Stimulated activated CD8-positive, alpha-beta memory T cell treated with anti-CD3 and anti-CD28 coated beads, Interleukin-12 subunit alpha, Interleukin-12 subunit beta, amount 100 ng/mL, for 24 hours (primary cell): Measurements from ENCODE around the gene ARAP2.

Experiments
- DNase-seq: peaks from one replicate; pipeline ENCODE4 v3.0.0-alpha.2; 2020; ENCODE audit errors: extremely low read depth

Gene ARAP2

GRCh38 chr4:36128689-36129088, 115.6 kb downstream of the ARAP2 start:
- DNase-seq: no peak

- no peak for DNase-seq
These were observed 120.4 kb downstream of the ARAP2 start for GRCh38 chr4:36123906-36124305.

- no peak for DNase-seq
These were observed 129.0 kb downstream of the ARAP2 start for GRCh38 chr4:36115312-36115711.

GRCh38 chr4:36111172-36111571, 133.1 kb downstream of the ARAP2 start:
- no peak for DNase-seq

- DNase-seq: no peak
These were observed 144.8 kb downstream of the ARAP2 start for GRCh38 chr4:36099509-36099908.

GRCh38 chr4:36094995-36095394, 149.3 kb downstream of the ARAP2 start:
- DNase-seq: no peak

- no peak for DNase-seq
These were observed 152.3 kb downstream of the ARAP2 start for GRCh38 chr4:36091997-36092396.

GRCh38 chr4:36088542-36088941, 155.8 kb downstream of the ARAP2 start:
- no peak for DNase-seq

GRCh38 chr4:36086261-36086786, 158.0 kb downstream of the ARAP2 start:
- DNase-seq: no peak

- DNase-seq: no peak
These were observed 161.5 kb downstream of the ARAP2 start for GRCh38 chr4:36082817-36083216.

- no peak for DNase-seq
These were observed 163.1 kb downstream of the ARAP2 start for GRCh38 chr4:36081185-36081584.

GRCh38 chr4:36079666-36080065, 164.6 kb downstream of the ARAP2 start:
- no peak for DNase-seq

- DNase-seq: no peak
These were observed 166.0 kb downstream of the ARAP2 start for GRCh38 chr4:36078319-36078718.

GRCh38 chr4:36072529-36072928, 171.8 kb downstream of the ARAP2 start:
- DNase-seq: no peak

GRCh38 chr4:36067116-36067515, 177.2 kb downstream of the ARAP2 start:
- no peak for DNase-seq

- DNase-seq: no peak
These were observed 178.9 kb downstream of the ARAP2 start for GRCh38 chr4:36065274-36065871.

- no peak for DNase-seq
These were observed 180.2 kb downstream of the ARAP2 start for GRCh38 chr4:36064117-36064516.

GRCh38 chr4:36056136-36056535, 188.2 kb downstream of the ARAP2 start:
- no peak for DNase-seq

- DNase-seq: no peak
These were observed 189.5 kb downstream of the ARAP2 start for GRCh38 chr4:36054694-36055422.

GRCh38 chr4:36053930-36054329, 190.4 kb downstream of the ARAP2 start:
- no peak for DNase-seq

GRCh38 chr4:36051634-36052033, 192.7 kb downstream of the ARAP2 start:
- no peak for DNase-seq

- no peak for DNase-seq
These were observed 198.3 kb downstream of the ARAP2 start for GRCh38 chr4:36046026-36046425.

- DNase-seq: no peak
These were observed 200.4 kb downstream of the ARAP2 start for GRCh38 chr4:36043901-36044300.
